Activated naive CD8-positive, alpha-beta T cell (primary cell): ENCODE data around the gene PIP4K2A.

Experiments used
- H3K27ac Mint-ChIP-seq: one replicate; pipeline ENCODE4 v1.8.0; 2021; ENCODE audit warnings: mixed read lengths
- H3K27me3 Mint-ChIP-seq: one replicate; pipeline ENCODE4 v1.8.0; 2021; ENCODE audit warnings: mixed read lengths
- H3K36me3 Mint-ChIP-seq: one replicate; pipeline ENCODE4 v1.8.0; 2021; ENCODE audit warnings: mixed read lengths
- H3K4me1 Mint-ChIP-seq: one replicate; pipeline ENCODE4 v1.8.0; 2021; ENCODE audit warnings: low read depth, mixed read lengths
- H3K4me3 Mint-ChIP-seq: one replicate; pipeline ENCODE4 v1.8.0; 2021; ENCODE audit warnings: mild to moderate bottlenecking, mixed read lengths
- H3K9me3 Mint-ChIP-seq: one replicate; pipeline ENCODE4 v1.8.0; 2021; ENCODE audit warnings: low read depth, mixed read lengths

The PIP4K2A gene

GRCh38 chr10:22593636-22594198, 120.7 kb downstream of the PIP4K2A start:
- Mint-ChIP-seq H3K27ac (peak overlapping the region; percentile 5), H3K9me3 (no peaks in the 10 kb centered on the region), H3K36me3 (peaks cover 12% of the 10 kb centered on the region), H3K4me1 (peaks cover 68% of the 10 kb centered on the region), H3K27me3 (no peaks in the 10 kb centered on the region), H3K4me3 (no peak overlapping the region)

DNA sequence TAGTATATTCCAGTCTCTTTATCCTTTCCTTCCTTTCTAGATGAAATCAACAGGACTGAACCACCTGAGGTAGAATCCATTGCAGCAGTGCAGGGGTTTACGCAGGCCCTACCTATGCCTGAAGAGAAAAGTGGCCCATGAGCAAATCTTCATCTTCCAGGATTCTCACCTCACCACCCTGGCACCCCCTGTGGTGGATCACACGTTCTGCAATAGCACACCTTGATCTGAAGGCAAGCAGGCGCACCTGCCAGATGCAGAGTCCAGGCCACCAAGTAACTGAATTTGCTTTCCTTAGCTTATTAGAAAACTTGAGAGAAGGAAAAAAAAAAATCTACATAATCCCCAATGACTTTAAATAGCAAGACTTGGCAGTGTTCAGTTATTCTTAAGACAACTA, 121.4 kb downstream of the PIP4K2A start:
- Mint-ChIP-seq H3K4me1 (peaks cover 65% of the 10 kb centered on the region), H3K27ac (peak overlapping the region; percentile 80), H3K9me3 (no peaks in the 10 kb centered on the region), H3K4me3 (no peak overlapping the region), H3K27me3 (no peaks in the 10 kb centered on the region), H3K36me3 (peaks cover 15% of the 10 kb centered on the region)

GRCh38 chr10:22589851-22590514, 124.4 kb downstream of the PIP4K2A start:
- H3K4me1 Mint-ChIP-seq: peaks cover 54% of the 10 kb centered on the region

DNA sequence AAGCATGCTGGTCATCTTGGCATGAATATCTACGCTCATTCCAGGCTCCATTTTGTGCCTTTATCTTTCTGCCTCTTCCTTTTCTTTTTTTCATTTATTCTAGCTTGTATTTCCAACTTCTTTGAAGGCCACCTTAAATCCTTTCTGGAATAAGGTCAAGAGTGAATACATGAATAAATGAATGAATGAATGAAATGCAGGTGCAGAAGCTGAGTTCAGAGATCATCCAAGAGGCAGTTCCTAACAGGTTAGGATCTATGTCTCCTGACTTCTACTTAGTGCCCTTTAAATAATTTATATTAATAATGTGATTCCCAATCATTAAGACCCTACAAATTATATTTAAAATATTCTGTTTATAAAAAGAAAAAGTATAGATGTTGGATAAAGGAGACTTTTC, 125.9 kb downstream of the PIP4K2A start:
- peaks cover 52% of the 10 kb centered on the region for H3K4me1 Mint-ChIP-seq
- H3K36me3 Mint-ChIP-seq: peaks cover 16% of the 10 kb centered on the region
- no peaks in the 10 kb centered on the region for H3K9me3 Mint-ChIP-seq
- peak overlapping the region; percentile 13 for H3K27ac Mint-ChIP-seq
- H3K4me3 Mint-ChIP-seq: no peak overlapping the region
- H3K27me3 Mint-ChIP-seq: no peaks in the 10 kb centered on the region

More at GRCh38 chr10:22589851-22590514, 124.4 kb downstream of the PIP4K2A start:
- Mint-ChIP-seq H3K4me3 (no peak overlapping the region), H3K27me3 (no peaks in the 10 kb centered on the region), H3K36me3 (peaks cover 14% of the 10 kb centered on the region), H3K27ac (no peak overlapping the region), H3K9me3 (no peaks in the 10 kb centered on the region)

GRCh38 chr10:22583683-22584082, 130.7 kb downstream of the PIP4K2A start:
- Mint-ChIP-seq H3K9me3 (no peaks in the 10 kb centered on the region), H3K4me3 (no peak overlapping the region), H3K27me3 (no peaks in the 10 kb centered on the region), H3K4me1 (peaks cover 54% of the 10 kb centered on the region), H3K27ac (peak overlapping the region; percentile 58), H3K36me3 (peaks cover 10% of the 10 kb centered on the region)

GRCh38 chr10:22581461-22581860, 132.9 kb downstream of the PIP4K2A start:
- no peaks in the 10 kb centered on the region for H3K9me3 Mint-ChIP-seq
- H3K4me3 Mint-ChIP-seq: no peak overlapping the region
- H3K36me3 Mint-ChIP-seq: peaks cover 7% of the 10 kb centered on the region
- peak overlapping the region; percentile 41 for H3K27ac Mint-ChIP-seq
- H3K27me3 Mint-ChIP-seq: no peaks in the 10 kb centered on the region
- H3K4me1 Mint-ChIP-seq: peaks cover 51% of the 10 kb centered on the region

DNA sequence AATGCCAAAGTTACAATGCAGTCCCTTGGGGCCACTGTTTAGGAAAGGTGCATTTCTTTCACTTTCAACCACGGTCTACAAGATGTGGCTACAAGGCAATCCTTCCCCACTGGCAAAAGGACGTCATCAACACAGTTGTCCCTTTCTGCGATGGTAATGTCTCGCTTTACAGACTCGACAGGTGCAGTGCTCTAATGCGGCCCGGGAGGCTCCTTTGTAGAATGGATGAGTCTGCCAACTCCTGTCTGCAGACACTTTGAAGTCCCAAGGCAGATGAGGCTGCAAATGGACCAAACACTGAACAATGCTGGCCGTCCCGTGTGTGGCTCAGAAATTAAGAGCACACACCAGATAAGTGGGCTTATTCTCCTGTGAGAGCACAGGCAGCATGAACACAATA, 133.7 kb downstream of the PIP4K2A start:
- H3K27ac Mint-ChIP-seq: no peak overlapping the region
- no peaks in the 10 kb centered on the region for H3K9me3 Mint-ChIP-seq
- peaks cover 48% of the 10 kb centered on the region for H3K4me1 Mint-ChIP-seq
- no peaks in the 10 kb centered on the region for H3K27me3 Mint-ChIP-seq
- H3K4me3 Mint-ChIP-seq: no peak overlapping the region
- H3K36me3 Mint-ChIP-seq: peaks cover 4% of the 10 kb centered on the region

- H3K36me3 Mint-ChIP-seq: peaks cover 4% of the 10 kb centered on the region
- H3K27me3 Mint-ChIP-seq: no peaks in the 10 kb centered on the region
- H3K27ac Mint-ChIP-seq: peak overlapping the region; percentile 41
- H3K4me3 Mint-ChIP-seq: no peak overlapping the region
- H3K9me3 Mint-ChIP-seq: no peaks in the 10 kb centered on the region
- H3K4me1 Mint-ChIP-seq: peaks cover 54% of the 10 kb centered on the region
Observed at GRCh38 chr10:22579826-22580225, 134.6 kb downstream of the PIP4K2A start.

- peaks cover 61% of the 10 kb centered on the region for H3K4me1 Mint-ChIP-seq
- H3K36me3 Mint-ChIP-seq: no peaks in the 10 kb centered on the region
- no peaks in the 10 kb centered on the region for H3K27me3 Mint-ChIP-seq
- H3K9me3 Mint-ChIP-seq: no peaks in the 10 kb centered on the region
- H3K4me3 Mint-ChIP-seq: no peak overlapping the region
- H3K27ac Mint-ChIP-seq: peak overlapping the region; percentile 66
Observed at GRCh38 chr10:22573820-22574569, 140.4 kb downstream of the PIP4K2A start.

- Mint-ChIP-seq H3K4me1 (peaks cover 61% of the 10 kb centered on the region), H3K27ac (peak overlapping the region; percentile 76)
Observed at GRCh38 chr10:22570733-22571430, 143.5 kb downstream of the PIP4K2A start.

GRCh38 chr10:22570234-22570633, 144.1 kb downstream of the PIP4K2A start:
- H3K36me3 Mint-ChIP-seq: peaks cover 6% of the 10 kb centered on the region
- H3K4me3 Mint-ChIP-seq: no peak overlapping the region
- H3K27ac Mint-ChIP-seq: peak overlapping the region; percentile 76
- H3K4me1 Mint-ChIP-seq: peaks cover 58% of the 10 kb centered on the region
- no peaks in the 10 kb centered on the region for H3K9me3 Mint-ChIP-seq
- no peaks in the 10 kb centered on the region for H3K27me3 Mint-ChIP-seq

More at GRCh38 chr10:22570733-22571430, 143.5 kb downstream of the PIP4K2A start:
- Mint-ChIP-seq H3K9me3 (no peaks in the 10 kb centered on the region), H3K4me3 (peak overlapping the region; percentile 17), H3K36me3 (peaks cover 6% of the 10 kb centered on the region), H3K27me3 (no peaks in the 10 kb centered on the region)

DNA sequence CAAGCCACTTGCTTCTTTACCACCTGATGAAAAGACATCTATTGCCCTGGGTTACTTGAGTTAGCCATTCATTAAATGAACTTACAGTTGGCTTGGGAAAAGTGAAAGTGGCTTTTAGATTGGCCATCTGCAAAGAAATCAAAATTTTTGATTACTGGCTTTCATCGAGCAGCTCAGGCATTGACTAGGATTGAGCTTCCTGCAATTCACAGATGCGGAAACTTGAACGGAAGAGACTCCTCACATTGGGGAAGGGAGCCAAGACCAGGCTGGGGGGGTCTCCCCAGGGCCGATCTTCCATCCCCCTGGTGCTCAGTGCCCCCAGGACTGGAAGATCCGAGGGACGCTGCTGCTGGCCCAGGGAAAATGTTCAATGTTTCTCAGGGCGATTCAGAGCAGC, 145.4 kb downstream of the PIP4K2A start:
- Mint-ChIP-seq H3K4me3 (no peak overlapping the region), H3K4me1 (peaks cover 59% of the 10 kb centered on the region), H3K27ac (no peak overlapping the region), H3K9me3 (no peaks in the 10 kb centered on the region), H3K27me3 (no peaks in the 10 kb centered on the region), H3K36me3 (peaks cover 7% of the 10 kb centered on the region)

- Mint-ChIP-seq H3K27me3 (no peaks in the 10 kb centered on the region), H3K4me3 (no peak overlapping the region), H3K4me1 (peaks cover 29% of the 10 kb centered on the region), H3K36me3 (peaks cover 10% of the 10 kb centered on the region), H3K9me3 (no peaks in the 10 kb centered on the region), H3K27ac (peak overlapping the region; percentile 64)
Observed at GRCh38 chr10:22564060-22564459, 150.3 kb downstream of the PIP4K2A start.

DNA sequence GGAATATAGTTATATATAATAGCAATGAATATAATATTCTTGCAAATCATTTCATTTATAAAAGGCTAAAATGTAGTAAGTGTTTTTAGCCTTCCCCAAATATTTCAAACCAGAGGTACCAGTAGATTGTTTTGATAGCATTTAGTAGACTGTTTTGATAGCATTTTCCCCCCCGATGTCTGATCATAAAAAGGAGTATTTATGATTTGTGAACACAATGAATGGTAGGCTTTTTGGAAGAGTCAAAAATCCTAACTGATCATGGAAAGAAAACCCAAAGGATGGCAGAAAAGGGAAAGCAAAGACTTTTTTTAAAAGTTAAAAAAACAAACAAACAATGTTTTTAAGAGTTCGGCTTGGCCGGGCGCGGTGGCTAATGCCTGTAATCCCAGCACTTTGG, 152.5 kb downstream of the PIP4K2A start:
- Mint-ChIP-seq H3K4me1 (peaks cover 25% of the 10 kb centered on the region), H3K27me3 (no peaks in the 10 kb centered on the region), H3K27ac (no peak overlapping the region), H3K9me3 (no peaks in the 10 kb centered on the region), H3K4me3 (no peak overlapping the region), H3K36me3 (peaks cover 11% of the 10 kb centered on the region)

- no peaks in the 10 kb centered on the region for H3K27me3 Mint-ChIP-seq
- H3K27ac Mint-ChIP-seq: no peak overlapping the region
- no peak overlapping the region for H3K4me3 Mint-ChIP-seq
- H3K4me1 Mint-ChIP-seq: peaks cover 15% of the 10 kb centered on the region
- H3K9me3 Mint-ChIP-seq: no peaks in the 10 kb centered on the region
- H3K36me3 Mint-ChIP-seq: peaks cover 6% of the 10 kb centered on the region
Observed at GRCh38 chr10:22560913-22561239, 153.5 kb downstream of the PIP4K2A start.
